ENCODE measurements around the gene CADPS2.

CADPS2 gene

DNA sequence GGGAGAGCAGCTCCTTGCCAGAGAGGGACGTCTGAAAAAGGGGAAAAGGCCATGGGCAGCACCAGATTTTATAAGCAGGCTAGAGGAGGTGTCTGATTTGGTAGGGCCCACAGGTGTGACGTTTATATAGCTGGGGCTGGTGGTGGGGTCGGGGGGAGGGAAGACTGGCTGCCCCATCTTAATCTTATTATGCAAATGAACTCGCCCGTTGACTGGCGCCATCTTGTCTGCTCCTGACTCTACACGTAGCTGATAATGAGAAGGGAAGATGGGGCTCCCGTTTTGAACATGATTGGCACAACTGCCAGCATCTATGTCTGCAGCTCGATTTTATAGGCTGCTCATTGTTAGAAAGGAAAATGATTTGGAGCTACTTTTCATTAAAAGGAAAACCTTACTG lies 28.6 kb upstream of the CADPS2 start:
- Histone ChIP-seq H3K4me2 (ENCODE audit: low read depth, low read length, poor library complexity, severe bottlenecking) (no peak overlapping the region), H3F3A (ENCODE audit: insufficient read depth) (no peaks in the 10 kb centered on the region), H3K79me2 (ENCODE audit: insufficient read depth, low read length) (no peaks in the 10 kb centered on the region), H3K9me2 (replicated peaks; ENCODE audit: insufficient read depth, low read length) (no peaks in the 10 kb centered on the region), H3K4me3 (ENCODE audit: insufficient read depth, low read length, poor library complexity, severe bottlenecking) (no peak overlapping the region), H3K27ac (ENCODE audit: low read depth, low read length) (no peak overlapping the region), H3K9me3 (ENCODE audit: insufficient read depth, low read length) (no peaks in the 10 kb centered on the region; the same call in 1 of the 2 replicates), H4K20me1 (ENCODE audit: low read depth, low read length) (no peaks in the 10 kb centered on the region), H3K9ac (ENCODE audit: low read length) (no peak overlapping the region), H3K36me3 (ENCODE audit: low read length) (no peaks in the 10 kb centered on the region), H3K27me3 (ENCODE audit: low read length) (no peaks in the 10 kb centered on the region), H2AFZ (ENCODE audit: low read depth, low read length, severe bottlenecking) (no peak overlapping the region)
- TF ChIP-seq, protein P1, sequence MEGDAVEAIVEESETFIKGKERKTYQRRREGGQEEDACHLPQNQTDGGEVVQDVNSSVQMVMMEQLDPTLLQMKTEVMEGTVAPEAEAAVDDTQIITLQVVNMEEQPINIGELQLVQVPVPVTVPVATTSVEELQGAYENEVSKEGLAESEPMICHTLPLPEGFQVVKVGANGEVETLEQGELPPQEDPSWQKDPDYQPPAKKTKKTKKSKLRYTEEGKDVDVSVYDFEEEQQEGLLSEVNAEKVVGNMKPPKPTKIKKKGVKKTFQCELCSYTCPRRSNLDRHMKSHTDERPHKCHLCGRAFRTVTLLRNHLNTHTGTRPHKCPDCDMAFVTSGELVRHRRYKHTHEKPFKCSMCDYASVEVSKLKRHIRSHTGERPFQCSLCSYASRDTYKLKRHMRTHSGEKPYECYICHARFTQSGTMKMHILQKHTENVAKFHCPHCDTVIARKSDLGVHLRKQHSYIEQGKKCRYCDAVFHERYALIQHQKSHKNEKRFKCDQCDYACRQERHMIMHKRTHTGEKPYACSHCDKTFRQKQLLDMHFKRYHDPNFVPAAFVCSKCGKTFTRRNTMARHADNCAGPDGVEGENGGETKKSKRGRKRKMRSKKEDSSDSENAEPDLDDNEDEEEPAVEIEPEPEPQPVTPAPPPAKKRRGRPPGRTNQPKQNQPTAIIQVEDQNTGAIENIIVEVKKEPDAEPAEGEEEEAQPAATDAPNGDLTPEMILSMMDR (IDR thresholded peaks at IDR 0.05; ENCODE audit: insufficient read depth, low read length, poor library complexity, severe bottlenecking): no peak
- no peak for TF ChIP-seq EZH2phosphoT487 (conservative IDR thresholded peaks at IDR 0.05; ENCODE audit: low read length)

DNA sequence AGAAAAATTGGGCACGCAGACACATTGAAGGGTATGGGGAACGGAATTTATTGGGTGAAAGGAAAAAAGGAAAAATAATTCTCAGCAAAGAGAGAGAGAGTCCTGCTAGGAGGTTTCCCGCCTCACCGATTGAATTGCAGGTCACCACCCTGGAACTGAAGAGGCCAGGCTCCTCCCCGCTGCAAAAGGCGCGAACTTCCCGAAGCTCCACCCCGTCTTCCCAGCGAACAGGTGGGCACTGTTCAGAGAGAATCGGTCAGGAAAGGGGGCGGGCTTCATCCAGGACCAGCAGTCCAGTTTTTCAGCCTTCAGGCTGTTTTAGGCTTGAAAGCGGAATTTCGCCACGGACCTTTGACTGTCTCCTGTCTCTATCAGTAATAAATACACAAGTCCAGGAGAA lies 27.3 kb upstream of the CADPS2 start:
- H3K27me3 ChIP-seq (ENCODE audit: low read length): no peaks in the 10 kb centered on the region

DNA sequence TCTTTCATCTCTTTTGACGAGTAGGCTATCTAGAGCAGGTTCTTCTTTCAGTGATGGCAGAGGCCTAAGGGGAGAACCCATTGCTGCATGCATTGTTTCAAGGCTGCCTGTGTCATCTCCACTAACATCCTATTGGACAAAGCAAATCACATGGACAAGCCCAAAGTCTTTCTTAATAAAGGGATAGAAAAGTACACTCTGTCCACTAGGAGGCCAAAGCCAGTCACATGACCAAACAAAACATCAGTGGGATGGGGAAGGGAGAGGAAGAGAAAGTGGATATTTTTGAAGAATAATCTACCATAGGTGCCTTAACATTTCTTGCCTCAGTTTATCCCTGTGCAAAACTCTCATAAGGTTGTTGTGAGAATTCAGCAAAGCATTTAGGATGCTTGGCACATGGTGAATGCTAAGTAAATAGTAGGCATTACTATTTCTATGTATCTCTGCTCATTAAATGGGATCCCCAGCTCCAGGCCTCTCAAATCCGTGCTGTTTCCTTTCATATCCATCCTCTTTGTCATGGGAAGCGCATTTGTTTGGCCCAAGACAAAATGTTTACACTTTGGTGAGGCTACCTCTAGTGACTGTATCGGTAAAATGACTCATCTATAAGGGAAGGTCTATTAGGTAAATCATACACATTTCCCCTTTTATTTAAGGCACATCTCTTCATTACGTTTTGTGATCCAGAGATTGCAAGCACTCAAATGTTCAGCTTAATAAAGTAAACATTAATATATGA lies 16.7 kb upstream of the CADPS2 start:
- Histone ChIP-seq H3K4me2 (ENCODE audit: low read depth, low read length, poor library complexity, severe bottlenecking) (no peak overlapping the region), H3K27me3 (ENCODE audit: low read length) (no peaks in the 10 kb centered on the region), H3K27ac (ENCODE audit: low read depth, low read length) (no peak overlapping the region), H3K36me3 (ENCODE audit: low read length) (no peaks in the 10 kb centered on the region), H3F3A (ENCODE audit: insufficient read depth) (no peaks in the 10 kb centered on the region), H3K9ac (ENCODE audit: low read length) (no peak overlapping the region), H4K20me1 (ENCODE audit: low read depth, low read length) (no peaks in the 10 kb centered on the region), H3K4me3 (ENCODE audit: insufficient read depth, low read length, poor library complexity, severe bottlenecking) (no peak overlapping the region), H2AFZ (ENCODE audit: low read depth, low read length, severe bottlenecking) (no peak overlapping the region), H3K79me2 (ENCODE audit: insufficient read depth, low read length) (no peaks in the 10 kb centered on the region), H3K9me2 (replicated peaks; ENCODE audit: insufficient read depth, low read length) (no peaks in the 10 kb centered on the region), H3K9me3 (ENCODE audit: insufficient read depth, low read length) (no peaks in the 10 kb centered on the region)
- TF ChIP-seq, protein P1 (IDR thresholded peaks at IDR 0.05; ENCODE audit: insufficient read depth, low read length, poor library complexity, severe bottlenecking): no peak
- TF ChIP-seq EZH2phosphoT487 (conservative IDR thresholded peaks at IDR 0.05; ENCODE audit: low read length): no peak

More for the DNA sequence above, 27.3 kb upstream of the CADPS2 start:
- Histone ChIP-seq H3K9me3 (ENCODE audit: insufficient read depth, low read length) (no peaks in the 10 kb centered on the region; the same call in 1 of the 2 replicates), H4K20me1 (ENCODE audit: low read depth, low read length) (no peaks in the 10 kb centered on the region), H3K27ac (ENCODE audit: low read depth, low read length) (no peak overlapping the region), H2AFZ (ENCODE audit: low read depth, low read length, severe bottlenecking) (no peak overlapping the region), H3K4me3 (ENCODE audit: insufficient read depth, low read length, poor library complexity, severe bottlenecking) (no peak overlapping the region), H3K4me2 (ENCODE audit: low read depth, low read length, poor library complexity, severe bottlenecking) (no peak overlapping the region), H3K36me3 (ENCODE audit: low read length) (no peaks in the 10 kb centered on the region), H3K9ac (ENCODE audit: low read length) (no peak overlapping the region), H3K9me2 (replicated peaks; ENCODE audit: insufficient read depth, low read length) (no peaks in the 10 kb centered on the region), H3F3A (ENCODE audit: insufficient read depth) (no peaks in the 10 kb centered on the region), H3K79me2 (ENCODE audit: insufficient read depth, low read length) (no peaks in the 10 kb centered on the region)
- TF ChIP-seq EZH2phosphoT487 (conservative IDR thresholded peaks at IDR 0.05; ENCODE audit: low read length): no peak
- TF ChIP-seq, protein P1 (IDR thresholded peaks at IDR 0.05; ENCODE audit: insufficient read depth, low read length, poor library complexity, severe bottlenecking): no peak
